ENCODE data around the gene SEC23IP.

SEC23IP gene

GRCh38 chr10:119942973-119943372 lies 50.4 kb downstream of the SEC23IP start:
- DNase-seq, result no peak

- DNase-seq, result no peak
Observed at GRCh38 chr10:119945805-119946204, 53.3 kb downstream of the SEC23IP start.

GRCh38 chr10:119947300-119947699 lies 54.8 kb downstream of the SEC23IP start:
- no peak for DNase-seq

- DNase-seq, result no peak
Observed at GRCh38 chr10:119957451-119957850, 64.9 kb downstream of the SEC23IP start.

GRCh38 chr10:119962837-119963236 lies 70.3 kb downstream of the SEC23IP start:
- no peak for DNase-seq

GRCh38 chr10:119967066-119967465 lies 74.5 kb downstream of the SEC23IP start:
- DNase-seq, result no peak

- DNase-seq, result no peak
Observed at GRCh38 chr10:119969609-119970008, 77.1 kb downstream of the SEC23IP start.

GRCh38 chr10:119970107-119970506 lies 77.6 kb downstream of the SEC23IP start:
- DNase-seq, result no peak

- no peak for DNase-seq
Observed at GRCh38 chr10:119970963-119971362, 78.4 kb downstream of the SEC23IP start.

- no peak for DNase-seq
Observed at GRCh38 chr10:119973281-119973680, 80.8 kb downstream of the SEC23IP start.

GRCh38 chr10:119976421-119976820 lies 83.9 kb downstream of the SEC23IP start:
- no peak for DNase-seq

GRCh38 chr10:119980956-119981750 lies 88.6 kb downstream of the SEC23IP start:
- DNase-seq, result no peak

- DNase-seq, result no peak
Observed at GRCh38 chr10:119981826-119982225, 89.3 kb downstream of the SEC23IP start.

- DNase-seq, result no peak
Observed at GRCh38 chr10:119988333-119988732, 95.8 kb downstream of the SEC23IP start.

- no peak for DNase-seq
Observed at GRCh38 chr10:119989966-119990365, 97.4 kb downstream of the SEC23IP start.

- no peak for DNase-seq
Observed at GRCh38 chr10:119991066-119991465, 98.5 kb downstream of the SEC23IP start.

- no peak for DNase-seq
Observed at GRCh38 chr10:119991816-119992215, 99.3 kb downstream of the SEC23IP start.

Data from cerebellar nuclear complex (tissue), 1 donor.